ENCODE data around the gene GK2. TPM values are rescaled to one million over a fixed set of nuclear protein-coding genes. Genes with fewer than 3 reads are reported as not detected.

Gene GK2
- total and polyA plus RNA-seq, 9 of the 15 experiments (the other 6 are each of a cell fraction or from before 2014, with no cell fraction given) = 0.07 TPM; not detected in 8

DNA sequence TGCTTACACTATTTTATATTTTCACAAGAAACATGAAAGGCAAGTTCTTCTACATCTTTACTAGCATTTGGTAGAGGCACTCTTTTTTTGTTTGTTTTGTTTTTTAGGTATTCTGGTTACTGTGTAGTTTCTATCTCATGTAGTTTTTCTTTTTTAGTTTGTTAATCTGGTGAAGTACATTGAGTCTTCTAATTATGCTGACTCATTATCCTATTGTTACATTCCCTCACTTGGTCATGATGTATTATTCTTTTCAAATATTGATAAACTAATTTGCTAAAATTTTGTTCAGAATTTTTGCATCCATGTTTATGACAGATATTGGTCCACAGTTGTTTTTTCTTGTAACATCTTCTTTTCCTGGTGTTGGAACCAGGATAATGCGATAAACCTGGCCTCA lies 4.7 kb downstream of the GK2 start (continued):
- TF ChIP-seq, protein P1, sequence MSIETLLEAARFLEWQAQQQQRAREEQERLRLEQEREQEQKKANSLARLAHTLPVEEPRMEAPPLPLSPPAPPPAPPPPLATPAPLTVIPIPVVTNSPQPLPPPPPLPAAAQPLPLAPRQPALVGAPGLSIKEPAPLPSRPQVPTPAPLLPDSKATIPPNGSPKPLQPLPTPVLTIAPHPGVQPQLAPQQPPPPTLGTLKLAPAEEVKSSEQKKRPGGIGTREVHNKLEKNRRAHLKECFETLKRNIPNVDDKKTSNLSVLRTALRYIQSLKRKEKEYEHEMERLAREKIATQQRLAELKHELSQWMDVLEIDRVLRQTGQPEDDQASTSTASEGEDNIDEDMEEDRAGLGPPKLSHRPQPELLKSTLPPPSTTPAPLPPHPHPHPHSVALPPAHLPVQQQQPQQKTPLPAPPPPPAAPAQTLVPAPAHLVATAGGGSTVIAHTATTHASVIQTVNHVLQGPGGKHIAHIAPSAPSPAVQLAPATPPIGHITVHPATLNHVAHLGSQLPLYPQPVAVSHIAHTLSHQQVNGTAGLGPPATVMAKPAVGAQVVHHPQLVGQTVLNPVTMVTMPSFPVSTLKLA (conservative IDR thresholded peaks at IDR 0.05) = no peak
- TF ChIP-seq, protein P2, sequence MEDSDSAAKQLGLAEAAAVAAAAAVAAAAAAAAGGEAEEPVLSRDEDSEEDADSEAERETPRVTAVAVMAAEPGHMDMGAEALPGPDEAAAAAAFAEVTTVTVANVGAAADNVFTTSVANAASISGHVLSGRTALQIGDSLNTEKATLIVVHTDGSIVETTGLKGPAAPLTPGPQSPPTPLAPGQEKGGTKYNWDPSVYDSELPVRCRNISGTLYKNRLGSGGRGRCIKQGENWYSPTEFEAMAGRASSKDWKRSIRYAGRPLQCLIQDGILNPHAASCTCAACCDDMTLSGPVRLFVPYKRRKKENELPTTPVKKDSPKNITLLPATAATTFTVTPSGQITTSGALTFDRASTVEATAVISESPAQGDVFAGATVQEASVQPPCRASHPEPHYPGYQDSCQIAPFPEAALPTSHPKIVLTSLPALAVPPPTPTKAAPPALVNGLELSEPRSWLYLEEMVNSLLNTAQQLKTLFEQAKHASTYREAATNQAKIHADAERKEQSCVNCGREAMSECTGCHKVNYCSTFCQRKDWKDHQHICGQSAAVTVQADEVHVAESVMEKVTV (CRISPR knock-in tag; IDR thresholded peaks at IDR 0.05) = no peak
- TF ChIP-seq, protein P3, sequence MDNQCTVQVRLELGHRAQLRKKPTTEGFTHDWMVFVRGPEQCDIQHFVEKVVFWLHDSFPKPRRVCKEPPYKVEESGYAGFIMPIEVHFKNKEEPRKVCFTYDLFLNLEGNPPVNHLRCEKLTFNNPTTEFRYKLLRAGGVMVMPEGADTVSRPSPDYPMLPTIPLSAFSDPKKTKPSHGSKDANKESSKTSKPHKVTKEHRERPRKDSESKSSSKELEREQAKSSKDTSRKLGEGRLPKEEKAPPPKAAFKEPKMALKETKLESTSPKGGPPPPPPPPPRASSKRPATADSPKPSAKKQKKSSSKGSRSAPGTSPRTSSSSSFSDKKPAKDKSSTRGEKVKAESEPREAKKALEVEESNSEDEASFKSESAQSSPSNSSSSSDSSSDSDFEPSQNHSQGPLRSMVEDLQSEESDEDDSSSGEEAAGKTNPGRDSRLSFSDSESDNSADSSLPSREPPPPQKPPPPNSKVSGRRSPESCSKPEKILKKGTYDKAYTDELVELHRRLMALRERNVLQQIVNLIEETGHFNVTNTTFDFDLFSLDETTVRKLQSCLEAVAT (IDR thresholded peaks at IDR 0.05) = no peak
- TF ChIP-seq NFE2 (IDR thresholded peaks at IDR 0.05; ENCODE audit: low read depth) = peak; percentile 72
- TF ChIP-seq HDAC8 (tag; IDR thresholded peaks at IDR 0.05) = no peak
- TF ChIP-seq NRF1 (conservative IDR thresholded peaks at IDR 0.05 in 1 of 2, IDR thresholded peaks at IDR 0.05 in 1 of 2) = no peak
- no peak for TF ChIP-seq EWSR1 (IDR thresholded peaks at IDR 0.05; ENCODE audit: borderline replicate concordance, low read depth, partially characterized antibody)
- no peak for TF ChIP-seq U2AF1 (optimal IDR thresholded peaks at IDR 0.05; ENCODE audit: low read depth, low read length)
- peak; percentile 96 for TF ChIP-seq ZNF316 (IDR thresholded peaks at IDR 0.05)
